Measurements from ENCODE around the gene PTGER1.

PTGER1 gene

GRCh38 chr19:14473073-14473977 is 1.8 kb downstream of the PTGER1 start:
- no peak for DNase-seq (ENCODE audit: low read depth)
- TF ChIP-seq, protein P1, sequence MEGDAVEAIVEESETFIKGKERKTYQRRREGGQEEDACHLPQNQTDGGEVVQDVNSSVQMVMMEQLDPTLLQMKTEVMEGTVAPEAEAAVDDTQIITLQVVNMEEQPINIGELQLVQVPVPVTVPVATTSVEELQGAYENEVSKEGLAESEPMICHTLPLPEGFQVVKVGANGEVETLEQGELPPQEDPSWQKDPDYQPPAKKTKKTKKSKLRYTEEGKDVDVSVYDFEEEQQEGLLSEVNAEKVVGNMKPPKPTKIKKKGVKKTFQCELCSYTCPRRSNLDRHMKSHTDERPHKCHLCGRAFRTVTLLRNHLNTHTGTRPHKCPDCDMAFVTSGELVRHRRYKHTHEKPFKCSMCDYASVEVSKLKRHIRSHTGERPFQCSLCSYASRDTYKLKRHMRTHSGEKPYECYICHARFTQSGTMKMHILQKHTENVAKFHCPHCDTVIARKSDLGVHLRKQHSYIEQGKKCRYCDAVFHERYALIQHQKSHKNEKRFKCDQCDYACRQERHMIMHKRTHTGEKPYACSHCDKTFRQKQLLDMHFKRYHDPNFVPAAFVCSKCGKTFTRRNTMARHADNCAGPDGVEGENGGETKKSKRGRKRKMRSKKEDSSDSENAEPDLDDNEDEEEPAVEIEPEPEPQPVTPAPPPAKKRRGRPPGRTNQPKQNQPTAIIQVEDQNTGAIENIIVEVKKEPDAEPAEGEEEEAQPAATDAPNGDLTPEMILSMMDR (conservative IDR thresholded peaks at IDR 0.05; ENCODE audit: low read depth, low read length) = no peak
- no peak overlapping the region for H3K4me3 ChIP-seq (ENCODE audit: low read depth, low read length)

GRCh38 chr19:14472202-14472938 is 2.8 kb downstream of the PTGER1 start:
- peak overlapping the region; percentile 14 for H3K4me3 ChIP-seq (ENCODE audit: low read depth, low read length)
- DNase-seq (ENCODE audit: low read depth) = peak; percentile 57

GRCh38 chr19:14471436-14472187 is 3.5 kb downstream of the PTGER1 start:
- TF ChIP-seq, protein P1 (conservative IDR thresholded peaks at IDR 0.05; ENCODE audit: low read depth, low read length) = no peak
- no peak for DNase-seq (ENCODE audit: low read depth)
- no peak overlapping the region for H3K4me3 ChIP-seq (ENCODE audit: low read depth, low read length)

More at GRCh38 chr19:14472202-14472938, 2.8 kb downstream of the PTGER1 start:
- TF ChIP-seq, protein P1 (conservative IDR thresholded peaks at IDR 0.05; ENCODE audit: low read depth, low read length) = peak; percentile 77

GRCh38 chr19:14470031-14470876 is 4.9 kb downstream of the PTGER1 start:
- TF ChIP-seq, protein P1 (conservative IDR thresholded peaks at IDR 0.05; ENCODE audit: low read depth, low read length) = no peak
- no peak overlapping the region for H3K4me3 ChIP-seq (ENCODE audit: low read depth, low read length)
- DNase-seq (ENCODE audit: low read depth) = no peak

- no peak overlapping the region for H3K4me3 ChIP-seq (ENCODE audit: low read depth, low read length)
- DNase-seq (ENCODE audit: low read depth) = no peak
- TF ChIP-seq, protein P1 (conservative IDR thresholded peaks at IDR 0.05; ENCODE audit: low read depth, low read length) = no peak
Measured at GRCh38 chr19:14467816-14468215, 7.3 kb downstream of the PTGER1 start.

GRCh38 chr19:14467391-14467790 is 7.8 kb downstream of the PTGER1 start:
- H3K4me3 ChIP-seq (ENCODE audit: low read depth, low read length) = no peak overlapping the region
- TF ChIP-seq, protein P1 (conservative IDR thresholded peaks at IDR 0.05; ENCODE audit: low read depth, low read length) = no peak
- DNase-seq (ENCODE audit: low read depth) = no peak
